K562 (cell line): ENCODE measurements around the gene PAIP2. TPM values are rescaled to one million over a fixed set of nuclear protein-coding genes. Genes with fewer than 3 reads are reported as not detected.

Experiments
- MAFF ChIP-seq: IDR thresholded peaks from 2 replicates; pipeline ENCODE4 v1.6.1; 2012; ENCODE audit warnings: low read length, improper control_type of control experiment
- ZNF551 ChIP-seq: fragments of 250-450 bp; sonication (Bioruptor Pico); IDR thresholded peaks from 2 replicates; pipeline ENCODE4 v1.5.0; 2021; ENCODE audit warnings: mild to moderate bottlenecking, moderate library complexity
- ZNF644 ChIP-seq: fragments of 200-800 bp; sonication (Bioruptor generic); IDR thresholded peaks from 2 replicates; pipeline ENCODE4 v1.6.1; 2016; ENCODE audit warnings: low read depth, missing genetic modification characterization, missing compliant biosample characterization
- polyA plus RNA-seq, 8 experiments: library from polyadenylated mRNA; depleted of rRNA in 4 of 8; stranded (reverse) in 5 of 8; unstranded in 3 of 8; fragments of >200 nt; fragmentation: Nextera tagmentation in 2 of 8; fragmentation: Illumina TruSeq in 1 of 8; extraction: Ambion mirVana in 2 of 8; extraction: Trizol in 1 of 8; gene quantifications; 2 replicates each; pipeline versions ENCODE4 v1.2.1 to v1.2.3, GENCODE V29; 2011 to 2014; ENCODE audit warnings: inconsistent platforms in 1 of 8, missing spikeins in 1 of 8
- total RNA-seq, 7 experiments: library from RNA; depleted of rRNA in 6 of 7; stranded (reverse); fragments of >200 nt in 6 of 7; fragmentation: Illumina TruSeq in 2 of 7; extraction: Trizol in 2 of 7; gene quantifications; 2 replicates each; pipeline versions ENCODE4 v1.2.1 to v1.2.3, GENCODE V29; 2011 to 2021; ENCODE audit warnings: low replicate concordance in 1 of 7
- TF ChIP-seq, protein P1 (sequence below), 2 experiments: fragments of 450-650 bp in 1 of 2; sonication (generic) in 1 of 2; formaldehyde crosslinking in 1 of 2; IDR thresholded peaks; 2 replicates each; pipeline versions ENCODE4 v1.7.1 to v1.9.0; 2016 to 2022; ENCODE audit warnings: inconsistent platforms in 1 of 2, mild to moderate bottlenecking in 1 of 2, missing genetic modification reagents in 1 of 2
- TF ChIP-seq, protein P2 (sequence below): fragments of 250-450 bp; sonication (Bioruptor Pico); IDR thresholded peaks from 2 replicates; pipeline ENCODE4 v1.5.0; 2021; ENCODE audit warnings: mild to moderate bottlenecking, borderline replicate concordance
- TF ChIP-seq, protein P3 (sequence below): fragments of 450-650 bp; IDR thresholded peaks from 2 replicates; pipeline ENCODE4 v1.6.1; 2016; ENCODE audit warnings: low read depth

Gene PAIP2
- total and polyA plus RNA-seq, 9 of the 15 experiments (the other 6 are each of a cell fraction or from before 2014, with no cell fraction given), result 78.3 to 187 (median 128) TPM

DNA sequence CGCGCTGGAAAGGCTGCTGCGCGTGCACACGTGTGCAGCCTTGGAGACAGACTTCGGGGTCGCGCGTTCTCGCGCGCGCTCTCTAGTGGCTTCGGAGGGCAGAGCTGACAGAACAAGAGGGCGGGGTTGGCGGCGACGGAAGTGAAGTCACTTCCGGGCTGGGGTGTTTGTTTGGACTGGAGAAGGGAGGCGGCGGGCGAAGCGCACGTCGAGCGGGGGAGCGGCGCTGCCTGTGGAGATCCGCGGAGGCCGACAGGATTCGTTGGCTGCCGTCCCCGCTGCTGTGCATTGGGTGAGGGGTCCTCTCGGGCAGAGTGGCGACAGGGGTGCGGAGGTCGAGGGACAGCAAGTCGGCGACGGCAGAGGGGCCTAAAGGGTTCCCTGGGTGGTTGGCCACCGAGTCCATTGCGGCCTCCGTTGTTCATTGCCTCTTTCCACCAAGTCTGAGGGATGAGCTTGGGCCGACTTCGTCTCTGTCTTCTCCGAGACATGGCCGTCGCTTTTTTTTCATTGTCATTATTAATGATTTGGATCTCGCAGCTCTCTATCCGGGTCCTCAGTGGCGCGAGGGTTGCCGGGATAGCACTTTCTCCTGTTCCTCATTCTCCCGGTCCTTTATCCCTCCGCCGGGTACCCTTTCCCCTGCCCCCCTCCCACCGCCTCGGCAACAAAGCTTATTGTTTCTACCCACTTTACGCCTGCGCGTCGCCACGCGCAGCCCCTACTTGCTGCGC lies at the start of gene PAIP2 (continued):
- TF ChIP-seq, protein P1, sequence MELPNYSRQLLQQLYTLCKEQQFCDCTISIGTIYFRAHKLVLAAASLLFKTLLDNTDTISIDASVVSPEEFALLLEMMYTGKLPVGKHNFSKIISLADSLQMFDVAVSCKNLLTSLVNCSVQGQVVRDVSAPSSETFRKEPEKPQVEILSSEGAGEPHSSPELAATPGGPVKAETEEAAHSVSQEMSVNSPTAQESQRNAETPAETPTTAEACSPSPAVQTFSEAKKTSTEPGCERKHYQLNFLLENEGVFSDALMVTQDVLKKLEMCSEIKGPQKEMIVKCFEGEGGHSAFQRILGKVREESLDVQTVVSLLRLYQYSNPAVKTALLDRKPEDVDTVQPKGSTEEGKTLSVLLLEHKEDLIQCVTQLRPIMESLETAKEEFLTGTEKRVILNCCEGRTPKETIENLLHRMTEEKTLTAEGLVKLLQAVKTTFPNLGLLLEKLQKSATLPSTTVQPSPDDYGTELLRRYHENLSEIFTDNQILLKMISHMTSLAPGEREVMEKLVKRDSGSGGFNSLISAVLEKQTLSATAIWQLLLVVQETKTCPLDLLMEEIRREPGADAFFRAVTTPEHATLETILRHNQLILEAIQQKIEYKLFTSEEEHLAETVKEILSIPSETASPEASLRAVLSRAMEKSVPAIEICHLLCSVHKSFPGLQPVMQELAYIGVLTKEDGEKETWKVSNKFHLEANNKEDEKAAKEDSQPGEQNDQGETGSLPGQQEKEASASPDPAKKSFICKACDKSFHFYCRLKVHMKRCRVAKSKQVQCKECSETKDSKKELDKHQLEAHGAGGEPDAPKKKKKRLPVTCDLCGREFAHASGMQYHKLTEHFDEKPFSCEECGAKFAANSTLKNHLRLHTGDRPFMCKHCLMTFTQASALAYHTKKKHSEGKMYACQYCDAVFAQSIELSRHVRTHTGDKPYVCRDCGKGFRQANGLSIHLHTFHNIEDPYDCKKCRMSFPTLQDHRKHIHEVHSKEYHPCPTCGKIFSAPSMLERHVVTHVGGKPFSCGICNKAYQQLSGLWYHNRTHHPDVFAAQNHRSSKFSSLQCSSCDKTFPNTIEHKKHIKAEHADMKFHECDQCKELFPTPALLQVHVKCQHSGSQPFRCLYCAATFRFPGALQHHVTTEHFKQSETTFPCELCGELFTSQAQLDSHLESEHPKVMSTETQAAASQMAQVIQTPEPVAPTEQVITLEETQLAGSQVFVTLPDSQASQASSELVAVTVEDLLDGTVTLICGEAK (IDR thresholded peaks at IDR 0.05), result peak; percentile 92
- TF ChIP-seq, protein P1 (CRISPR knock-in tag; IDR thresholded peaks at IDR 0.05), result no peak
- TF ChIP-seq, protein P2, sequence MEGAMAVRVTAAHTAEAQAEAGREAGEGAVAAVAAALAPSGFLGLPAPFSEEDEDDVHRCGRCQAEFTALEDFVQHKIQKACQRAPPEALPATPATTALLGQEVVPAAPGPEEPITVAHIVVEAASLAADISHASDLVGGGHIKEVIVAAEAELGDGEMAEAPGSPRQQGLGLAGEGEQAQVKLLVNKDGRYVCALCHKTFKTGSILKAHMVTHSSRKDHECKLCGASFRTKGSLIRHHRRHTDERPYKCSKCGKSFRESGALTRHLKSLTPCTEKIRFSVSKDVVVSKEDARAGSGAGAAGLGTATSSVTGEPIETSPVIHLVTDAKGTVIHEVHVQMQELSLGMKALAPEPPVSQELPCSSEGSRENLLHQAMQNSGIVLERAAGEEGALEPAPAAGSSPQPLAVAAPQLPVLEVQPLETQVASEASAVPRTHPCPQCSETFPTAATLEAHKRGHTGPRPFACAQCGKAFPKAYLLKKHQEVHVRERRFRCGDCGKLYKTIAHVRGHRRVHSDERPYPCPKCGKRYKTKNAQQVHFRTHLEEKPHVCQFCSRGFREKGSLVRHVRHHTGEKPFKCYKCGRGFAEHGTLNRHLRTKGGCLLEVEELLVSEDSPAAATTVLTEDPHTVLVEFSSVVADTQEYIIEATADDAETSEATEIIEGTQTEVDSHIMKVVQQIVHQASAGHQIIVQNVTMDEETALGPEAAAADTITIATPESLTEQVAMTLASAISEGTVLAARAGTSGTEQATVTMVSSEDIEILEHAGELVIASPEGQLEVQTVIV (CRISPR knock-in tag), result no peak
- TF ChIP-seq MAFF, result no peak
- no peak for TF ChIP-seq ZNF551 (CRISPR knock-in tag)
- TF ChIP-seq, protein P3, sequence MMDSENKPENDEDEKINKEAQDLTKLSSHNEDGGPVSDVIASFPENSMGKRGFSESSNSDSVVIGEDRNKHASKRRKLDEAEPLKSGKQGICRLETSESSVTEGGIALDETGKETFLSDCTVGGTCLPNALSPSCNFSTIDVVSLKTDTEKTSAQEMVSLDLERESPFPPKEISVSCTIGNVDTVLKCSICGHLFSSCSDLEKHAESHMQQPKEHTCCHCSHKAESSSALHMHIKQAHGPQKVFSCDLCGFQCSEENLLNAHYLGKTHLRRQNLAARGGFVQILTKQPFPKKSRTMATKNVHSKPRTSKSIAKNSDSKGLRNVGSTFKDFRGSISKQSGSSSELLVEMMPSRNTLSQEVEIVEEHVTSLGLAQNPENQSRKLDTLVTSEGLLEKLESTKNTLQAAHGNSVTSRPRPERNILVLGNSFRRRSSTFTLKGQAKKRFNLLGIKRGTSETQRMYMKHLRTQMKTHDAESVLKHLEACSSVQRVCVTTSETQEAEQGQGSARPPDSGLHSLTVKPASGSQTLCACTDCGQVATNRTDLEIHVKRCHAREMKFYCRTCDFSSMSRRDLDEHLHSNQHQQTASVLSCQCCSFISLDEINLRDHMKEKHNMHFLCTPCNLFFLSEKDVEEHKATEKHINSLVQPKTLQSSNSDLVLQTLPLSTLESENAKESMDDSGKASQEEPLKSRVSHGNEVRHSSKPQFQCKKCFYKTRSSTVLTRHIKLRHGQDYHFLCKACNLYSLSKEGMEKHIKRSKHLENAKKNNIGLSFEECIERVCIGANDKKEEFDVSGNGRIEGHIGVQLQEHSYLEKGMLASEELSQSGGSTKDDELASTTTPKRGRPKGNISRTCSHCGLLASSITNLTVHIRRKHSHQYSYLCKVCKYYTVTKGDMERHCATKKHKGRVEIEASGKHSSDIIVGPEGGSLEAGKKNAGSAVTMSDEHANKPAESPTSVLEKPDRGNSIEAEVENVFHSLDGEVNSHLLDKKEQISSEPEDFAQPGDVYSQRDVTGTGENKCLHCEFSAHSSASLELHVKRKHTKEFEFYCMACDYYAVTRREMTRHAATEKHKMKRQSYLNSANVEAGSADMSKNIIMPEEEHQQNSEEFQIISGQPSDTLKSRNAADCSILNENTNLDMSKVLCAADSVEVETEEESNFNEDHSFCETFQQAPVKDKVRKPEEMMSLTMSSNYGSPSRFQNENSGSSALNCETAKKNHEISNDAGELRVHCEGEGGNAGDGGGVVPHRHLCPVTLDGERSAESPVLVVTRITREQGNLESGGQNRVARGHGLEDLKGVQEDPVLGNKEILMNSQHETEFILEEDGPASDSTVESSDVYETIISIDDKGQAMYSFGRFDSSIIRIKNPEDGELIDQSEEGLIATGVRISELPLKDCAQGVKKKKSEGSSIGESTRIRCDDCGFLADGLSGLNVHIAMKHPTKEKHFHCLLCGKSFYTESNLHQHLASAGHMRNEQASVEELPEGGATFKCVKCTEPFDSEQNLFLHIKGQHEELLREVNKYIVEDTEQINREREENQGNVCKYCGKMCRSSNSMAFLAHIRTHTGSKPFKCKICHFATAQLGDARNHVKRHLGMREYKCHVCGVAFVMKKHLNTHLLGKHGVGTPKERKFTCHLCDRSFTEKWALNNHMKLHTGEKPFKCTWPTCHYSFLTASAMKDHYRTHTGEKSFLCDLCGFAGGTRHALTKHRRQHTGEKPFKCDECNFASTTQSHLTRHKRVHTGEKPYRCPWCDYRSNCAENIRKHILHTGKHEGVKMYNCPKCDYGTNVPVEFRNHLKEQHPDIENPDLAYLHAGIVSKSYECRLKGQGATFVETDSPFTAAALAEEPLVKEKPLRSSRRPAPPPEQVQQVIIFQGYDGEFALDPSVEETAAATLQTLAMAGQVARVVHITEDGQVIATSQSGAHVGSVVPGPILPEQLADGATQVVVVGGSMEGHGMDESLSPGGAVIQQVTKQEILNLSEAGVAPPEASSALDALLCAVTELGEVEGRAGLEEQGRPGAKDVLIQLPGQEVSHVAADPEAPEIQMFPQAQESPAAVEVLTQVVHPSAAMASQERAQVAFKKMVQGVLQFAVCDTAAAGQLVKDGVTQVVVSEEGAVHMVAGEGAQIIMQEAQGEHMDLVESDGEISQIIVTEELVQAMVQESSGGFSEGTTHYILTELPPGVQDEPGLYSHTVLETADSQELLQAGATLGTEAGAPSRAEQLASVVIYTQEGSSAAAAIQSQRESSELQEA, result peak; percentile 84
- TF ChIP-seq ZNF644 (tag), result peak; percentile 12; the same call in 1 of the 2 replicates
